GM10248 (cell line): ENCODE results near the gene TRABD2A.

ENCODE experiments used
- CTCF ChIA-PET: fragments of 300-600 bp; sonication (Branson Sonifier 250); formaldehyde crosslinking; extraction: SDS; loops from one replicate; lab custom pipeline; 2021; ENCODE audit warnings: antibody characterized with exemption; lab: Yijun Ruan, JAX
- POLR2A ChIA-PET: fragments of 350-650 bp; sonication (Branson Sonifier 250); formaldehyde crosslinking; extraction: SDS; loops from one replicate; lab custom pipeline; 2020; ENCODE audit warnings: antibody characterized with exemption; lab: Yijun Ruan, JAX
- DNase-seq: peaks from one replicate; pipeline ENCODE4 v3.0.0; 2012; ENCODE audit errors: extremely low spot score
- TF ChIP-seq, protein P1 (sequence below): IDR thresholded peaks from 2 replicates; pipeline ENCODE4 v1.5.1; 2012; ENCODE audit warnings: mild to moderate bottlenecking, low read depth; ENCODE audit errors: extremely low read depth, missing control alignments, control extremely low read depth

TRABD2A gene

DNA sequence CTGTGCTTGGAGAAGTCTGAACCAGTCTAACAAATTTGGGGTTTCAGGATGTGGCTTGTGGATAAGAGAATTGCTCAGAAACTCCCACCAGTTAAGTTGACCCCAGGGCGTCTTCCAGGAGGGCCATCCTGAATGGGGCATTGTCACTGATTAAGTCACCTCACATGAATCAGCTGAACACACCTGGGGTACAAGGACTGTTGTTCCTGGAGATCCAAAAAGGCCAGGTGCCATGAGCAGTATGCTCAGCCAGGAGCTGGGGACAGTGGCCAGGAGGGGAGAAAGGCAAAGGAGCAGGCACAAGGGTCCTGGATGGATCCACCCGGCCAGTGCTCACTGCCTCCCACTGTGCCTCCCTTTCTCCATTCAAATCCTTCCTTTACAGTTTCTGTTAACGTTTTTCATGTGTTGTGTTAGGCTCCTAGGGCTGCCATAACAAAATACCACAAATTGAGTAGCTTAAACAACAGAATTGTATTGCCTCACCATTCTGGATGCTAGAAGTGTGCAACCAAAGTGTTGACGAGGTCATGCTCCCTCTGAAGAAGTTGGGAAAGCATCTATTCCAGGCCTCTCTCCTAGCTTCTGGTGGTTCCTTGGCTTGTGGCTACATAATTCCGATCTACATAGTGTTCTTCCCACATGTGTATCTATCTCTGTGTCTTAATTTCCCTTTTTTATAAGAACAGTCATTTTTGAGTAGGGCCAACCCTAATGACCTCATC lies 33.4 kb downstream of the TRABD2A start:
- TF ChIP-seq, protein P1, sequence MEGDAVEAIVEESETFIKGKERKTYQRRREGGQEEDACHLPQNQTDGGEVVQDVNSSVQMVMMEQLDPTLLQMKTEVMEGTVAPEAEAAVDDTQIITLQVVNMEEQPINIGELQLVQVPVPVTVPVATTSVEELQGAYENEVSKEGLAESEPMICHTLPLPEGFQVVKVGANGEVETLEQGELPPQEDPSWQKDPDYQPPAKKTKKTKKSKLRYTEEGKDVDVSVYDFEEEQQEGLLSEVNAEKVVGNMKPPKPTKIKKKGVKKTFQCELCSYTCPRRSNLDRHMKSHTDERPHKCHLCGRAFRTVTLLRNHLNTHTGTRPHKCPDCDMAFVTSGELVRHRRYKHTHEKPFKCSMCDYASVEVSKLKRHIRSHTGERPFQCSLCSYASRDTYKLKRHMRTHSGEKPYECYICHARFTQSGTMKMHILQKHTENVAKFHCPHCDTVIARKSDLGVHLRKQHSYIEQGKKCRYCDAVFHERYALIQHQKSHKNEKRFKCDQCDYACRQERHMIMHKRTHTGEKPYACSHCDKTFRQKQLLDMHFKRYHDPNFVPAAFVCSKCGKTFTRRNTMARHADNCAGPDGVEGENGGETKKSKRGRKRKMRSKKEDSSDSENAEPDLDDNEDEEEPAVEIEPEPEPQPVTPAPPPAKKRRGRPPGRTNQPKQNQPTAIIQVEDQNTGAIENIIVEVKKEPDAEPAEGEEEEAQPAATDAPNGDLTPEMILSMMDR, result no peak
- CTCF ChIA-PET, result no interaction called here
- POLR2A ChIA-PET, result no interaction called here
- DNase-seq, result no peak

DNA sequence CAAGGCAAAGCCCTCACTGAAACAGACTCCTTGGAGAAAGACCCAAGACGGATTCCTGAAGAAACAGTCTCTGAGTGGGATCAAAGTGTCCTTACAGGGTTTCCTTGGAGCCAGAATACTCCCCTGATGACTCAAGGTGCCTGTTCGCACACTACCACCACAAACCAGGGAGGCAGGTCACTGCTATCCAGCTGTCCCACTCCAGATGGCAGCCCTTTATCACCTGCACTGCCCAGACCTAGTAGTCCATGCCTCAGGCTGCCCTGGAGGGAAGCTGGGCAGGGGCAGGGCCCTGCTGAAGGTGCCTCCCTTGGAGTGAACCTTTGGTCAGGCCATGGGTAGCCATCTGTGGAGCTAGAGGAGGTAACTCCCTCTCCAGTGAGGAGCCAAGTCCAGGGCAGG lies 34.1 kb downstream of the TRABD2A start:
- no peak for DNase-seq
- ChIA-PET POLR2A (no interaction called here), CTCF (interaction anchor here (1.0 to 1.8 kb wide), 3 partner anchors 9 to 79 kb away, joined by 3 to 5 read pairs (median 4); no protein-coding TSS in a partner anchor)
- TF ChIP-seq, protein P1, result no peak

DNA sequence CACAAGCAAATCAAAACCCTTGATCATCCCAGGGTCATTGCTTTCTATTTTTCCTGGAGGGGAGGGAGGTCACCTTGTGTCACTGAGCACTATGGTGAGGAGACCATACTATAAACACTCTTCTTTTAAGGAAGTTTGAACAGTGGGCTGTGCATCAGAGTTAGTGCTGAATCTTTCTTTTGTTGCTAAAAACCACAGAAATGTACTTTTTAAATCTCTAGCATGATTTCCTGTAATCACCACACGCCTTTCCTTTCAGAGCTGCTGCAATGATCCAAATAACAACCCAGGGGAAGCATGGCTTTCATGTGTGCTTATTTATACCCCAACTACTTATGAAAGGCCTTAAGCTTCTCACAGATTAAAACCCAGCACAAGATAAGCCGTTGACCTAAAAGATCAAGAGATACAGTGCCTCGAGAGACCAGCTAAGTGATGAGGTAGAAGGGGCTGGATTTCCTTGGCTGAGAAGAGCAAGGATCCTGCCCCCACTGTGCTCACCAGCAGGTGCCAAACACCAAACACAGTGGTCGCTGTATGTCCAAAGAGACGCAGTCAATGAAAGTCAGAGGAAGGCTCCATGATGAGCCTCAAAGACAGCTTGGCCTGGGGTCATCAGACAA lies 34.7 kb downstream of the TRABD2A start:
- ChIA-PET POLR2A (no interaction called here), CTCF (interaction anchor here (1.0 to 1.8 kb wide), 3 partner anchors 8 to 80 kb away, joined by 3 to 5 read pairs (median 4); no protein-coding TSS in a partner anchor)
- no peak for DNase-seq
- TF ChIP-seq, protein P1, result no peak

DNA sequence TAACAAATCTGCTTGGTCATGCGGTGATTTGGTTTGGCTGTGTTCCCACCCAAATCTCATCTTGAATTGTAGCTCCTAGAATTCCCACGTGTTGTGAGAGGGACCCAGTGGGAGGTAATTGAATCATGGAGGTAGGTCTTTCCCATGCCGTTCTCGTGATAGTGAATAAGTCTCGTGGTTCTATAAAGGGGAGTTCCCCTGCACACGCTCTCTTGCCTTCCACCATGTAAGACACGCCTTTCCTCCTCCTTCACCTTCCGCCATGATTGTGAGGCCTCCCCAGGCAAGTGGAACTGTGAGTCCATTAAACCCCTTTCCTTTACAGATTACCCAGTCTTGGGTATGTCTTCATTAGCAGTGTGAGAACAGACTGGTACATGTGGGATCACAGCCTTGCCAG lies 36.7 kb downstream of the TRABD2A start:
- DNase-seq, result no peak
- TF ChIP-seq, protein P1, result no peak
- ChIA-PET CTCF (no interaction called here), POLR2A (no interaction called here)

DNA sequence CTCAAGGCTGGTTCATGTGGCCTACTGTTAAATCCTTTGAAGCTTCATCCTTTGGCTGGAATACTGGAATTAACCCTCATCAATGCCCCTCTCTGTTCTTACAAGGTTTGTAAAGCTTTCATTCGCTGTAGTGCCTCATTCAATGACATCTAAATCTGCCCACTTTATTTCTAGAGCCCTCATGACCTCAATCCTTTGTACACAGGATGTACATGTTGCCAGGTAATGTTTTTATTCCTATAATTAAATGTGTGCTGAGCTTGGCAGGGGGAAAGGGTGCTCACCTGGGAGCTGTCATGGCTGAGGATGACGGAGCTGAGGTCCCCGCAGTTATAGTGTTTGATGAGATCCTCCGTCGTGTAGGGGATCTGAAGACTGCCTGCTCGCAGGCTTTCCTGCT lies 39.3 kb downstream of the TRABD2A start:
- no peak for DNase-seq

DNA sequence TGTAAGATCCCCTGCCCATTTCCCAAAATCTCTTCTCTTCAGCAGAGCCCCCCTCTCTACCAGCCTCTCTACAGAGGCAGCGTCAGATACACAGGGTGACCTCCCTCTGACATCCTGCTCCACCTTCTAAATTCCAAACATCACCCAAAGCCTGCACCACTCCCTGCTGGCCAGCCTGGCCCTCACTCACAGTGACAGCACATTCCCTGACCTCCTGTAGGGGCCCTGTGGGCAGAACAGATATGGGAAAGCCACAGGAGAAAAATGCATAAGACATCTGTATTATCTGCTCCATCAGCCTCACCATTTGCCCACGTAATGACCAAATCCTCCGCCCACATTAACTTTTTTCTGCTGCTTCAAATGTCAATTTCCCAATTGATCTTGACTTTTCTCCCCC lies 40.6 kb downstream of the TRABD2A start:
- POLR2A ChIA-PET, result interaction anchor here (1.2 kb wide), 1 partner anchor 15 kb away, joined by 3 read pairs; no protein-coding TSS in a partner anchor
- no peak for DNase-seq
- CTCF ChIA-PET, result no interaction called here
- TF ChIP-seq, protein P1, result no peak

More for the DNA sequence above, 39.3 kb downstream of the TRABD2A start:
- POLR2A ChIA-PET, result no interaction called here
- CTCF ChIA-PET, result interaction anchor here (1.3 to 1.6 kb wide), 2 partner anchors 8 to 21 kb away, joined by 3 to 5 read pairs; no protein-coding TSS in a partner anchor
- TF ChIP-seq, protein P1, result no peak
